IMR-90 (cell line): ENCODE measurements around the gene SMIM26. TPM values are rescaled to one million over a fixed set of nuclear protein-coding genes. Genes with fewer than 3 reads are reported as not detected.

ENCODE experiments used
- ATAC-seq: fragments of 200-7000 bp; cut with Tn5 transposase; 2 replicates; pipeline ENCODE4 v1.9.1; 2020; ENCODE audit warnings: low read depth, mild to moderate bottlenecking, moderate library complexity
- BruUV-seq: library from RNA; stranded (reverse); fragments of 400-500 nt; replicated peaks from 2 replicates; lab custom pipeline; 2021; lab: Mats Ljungman, UMichigan
- CTCF ChIA-PET: fragments of 300-600 bp; formaldehyde crosslinking; extraction: SDS; loops from one replicate; lab custom pipeline; 2021; ENCODE audit warnings: antibody characterized with exemption; lab: Yijun Ruan, JAX
- POLR2A ChIA-PET: fragments of 300-600 bp; sonication (Branson Sonifier 250); formaldehyde crosslinking; loops from one replicate; lab custom pipeline; 2022; ENCODE audit warnings: antibody characterized with exemption; ENCODE audit not compliant: unreplicated experiment; lab: Charles Lee
- DNase-seq: peaks from one replicate; pipeline ENCODE4 v3.0.0; 2013
- H2AFZ ChIP-seq: replicated peaks from 2 replicates; pipeline ENCODE3; 2013; ENCODE audit warnings: low read length, mild to moderate bottlenecking; ENCODE audit not compliant: poor library complexity
- H2AK5ac ChIP-seq: 2 replicates; pipeline ENCODE4 v1.6.1; 2013; ENCODE audit warnings: low read depth, low read length, inconsistent platforms
- H2AK9ac ChIP-seq: replicated peaks from 2 replicates; pipeline ENCODE3; 2013; ENCODE audit warnings: mild to moderate bottlenecking, low read depth, low read length, moderate library complexity; ENCODE audit not compliant: poor library complexity
- H2BK120ac ChIP-seq: 2 replicates; pipeline ENCODE4 v1.6.1; 2013; ENCODE audit warnings: low read depth, low read length, inconsistent platforms
- H2BK15ac ChIP-seq: 3 replicates; pipeline ENCODE4 v1.6.1; 2013; ENCODE audit warnings: low read depth, low read length, inconsistent platforms
- H2BK20ac ChIP-seq: 2 replicates; pipeline ENCODE4 v1.6.1; 2013; ENCODE audit warnings: low read depth, mild to moderate bottlenecking, inconsistent platforms, low read length, moderate library complexity
- H2BK5ac ChIP-seq: 2 replicates; pipeline ENCODE4 v1.6.1; 2013; ENCODE audit warnings: mild to moderate bottlenecking, low read depth, low read length, inconsistent platforms; ENCODE audit not compliant: poor library complexity, severe bottlenecking
- H3K14ac ChIP-seq: replicated peaks from 2 replicates; pipeline ENCODE4 v1.6.1; 2013; ENCODE audit warnings: low read depth, low read length, inconsistent platforms
- H3K18ac ChIP-seq: 2 replicates; pipeline ENCODE4 v1.6.1; 2013; ENCODE audit warnings: low read depth, low read length, control low read depth
- H3K23ac ChIP-seq: 2 replicates; pipeline ENCODE4 v1.6.1; 2013; ENCODE audit warnings: low read depth, low read length, inconsistent platforms
- H3K27ac ChIP-seq: 2 replicates; pipeline ENCODE4 v1.5.1; 2013; ENCODE audit warnings: mild to moderate bottlenecking, control low read depth, low read length; ENCODE audit not compliant: insufficient read depth
- H3K27me3 ChIP-seq: 2 replicates; pipeline ENCODE4 v1.6.1; 2013; ENCODE audit warnings: low read length; ENCODE audit not compliant: control insufficient read depth, insufficient read depth
- H3K36me3 ChIP-seq: 2 replicates; pipeline ENCODE4 v1.6.1; 2013; ENCODE audit warnings: low read length, mixed read lengths; ENCODE audit not compliant: control insufficient read depth, insufficient read depth
- H3K4ac ChIP-seq: 2 replicates; pipeline ENCODE4 v1.6.1; 2013; ENCODE audit warnings: low read depth, low read length, inconsistent platforms
- H3K4me1 ChIP-seq: 2 replicates; pipeline ENCODE4 v1.6.1; 2013; ENCODE audit warnings: low read length, mixed read lengths; ENCODE audit not compliant: control insufficient read depth, insufficient read depth
- H3K4me2 ChIP-seq: 2 replicates; pipeline ENCODE4 v1.6.1; 2013; ENCODE audit warnings: low read depth, mild to moderate bottlenecking, control low read depth, low read length, moderate library complexity
- H3K4me3 ChIP-seq: 2 replicates; pipeline ENCODE4 v1.5.1; 2013; ENCODE audit warnings: low read depth, mild to moderate bottlenecking, control low read depth, low read length, moderate library complexity; ENCODE audit not compliant: insufficient read depth
- H3K56ac ChIP-seq: 2 replicates; pipeline ENCODE4 v1.6.1; 2013; ENCODE audit warnings: low read length, inconsistent platforms; ENCODE audit not compliant: insufficient read depth; ENCODE audit errors: extremely low read depth
- H3K79me1 ChIP-seq, 2 experiments: 2 replicates each; pipeline ENCODE4 v1.6.1; 2013; ENCODE audit warnings: low read length in 2 of 2, inconsistent platforms in 1 of 2, low read depth in 1 of 2
- H3K9ac ChIP-seq: 2 replicates; pipeline ENCODE4 v1.6.1; 2013; ENCODE audit warnings: low read depth, low read length, control low read depth
- H3K9me1 ChIP-seq: 2 replicates; pipeline ENCODE4 v1.6.1; 2013; ENCODE audit warnings: low read length, inconsistent platforms; ENCODE audit not compliant: insufficient read depth
- H3K9me3 ChIP-seq: 2 replicates; pipeline ENCODE4 v1.6.1; 2013; ENCODE audit warnings: low read length; ENCODE audit not compliant: control insufficient read depth, insufficient read depth
- H4K20me1 ChIP-seq: 2 replicates; pipeline ENCODE4 v1.6.1; 2013; ENCODE audit warnings: low read length, inconsistent platforms; ENCODE audit not compliant: insufficient read depth
- H4K5ac ChIP-seq: 2 replicates; pipeline ENCODE4 v1.6.1; 2013; ENCODE audit warnings: mild to moderate bottlenecking, low read depth, low read length, control low read depth
- H4K8ac ChIP-seq, 2 experiments: 2 replicates each; pipeline ENCODE4 v1.6.1; 2013; ENCODE audit warnings: low read depth in 2 of 2, low read length in 2 of 2, control low read depth in 1 of 2, inconsistent platforms in 1 of 2
- H4K91ac ChIP-seq: 2 replicates; pipeline ENCODE4 v1.6.1; 2013; ENCODE audit warnings: low read depth, low read length, inconsistent platforms; ENCODE audit not compliant: insufficient read depth
- FOS ChIP-seq: fragments of 150-350 bp; IDR thresholded peaks from 2 replicates; pipeline ENCODE4 v1.6.1; 2016; ENCODE audit warnings: low read depth, low read length
- MAFK ChIP-seq: IDR thresholded peaks from 2 replicates; pipeline ENCODE4 v1.6.1; 2012; ENCODE audit warnings: low read depth, low read length, improper control_type of control experiment
- NFE2L2 ChIP-seq: fragments of 150-350 bp; IDR thresholded peaks from 2 replicates; pipeline ENCODE4 v1.6.1; 2016; ENCODE audit warnings: low read depth, mild to moderate bottlenecking, low read length
- RAD21 ChIP-seq: IDR thresholded peaks from 2 replicates; pipeline ENCODE4 v1.6.1; 2012; ENCODE audit warnings: low read length, improper control_type of control experiment
- RCOR1 ChIP-seq: IDR thresholded peaks from 2 replicates; pipeline ENCODE4 v1.6.1; 2012; ENCODE audit warnings: mild to moderate bottlenecking, low read length, improper control_type of control experiment; ENCODE audit not compliant: insufficient replicate concordance
- RFX5 ChIP-seq: IDR thresholded peaks from 2 replicates; pipeline ENCODE4 v1.8.0; 2012; ENCODE audit warnings: low read depth, mild to moderate bottlenecking, low read length, moderate library complexity
- SMC3 ChIP-seq: fragments of 150-350 bp; IDR thresholded peaks from 2 replicates; pipeline ENCODE4 v1.6.1; 2016; ENCODE audit warnings: low read depth, mild to moderate bottlenecking, antibody characterized with exemption, low read length, moderate library complexity
- WGBS, 2 experiments: methylation state at CpG; one replicate each; pipeline versions ENCODE4 v1.1.5 to v1.1.7; 2013; ENCODE audit warnings: missing lambda C conversion rate in 2 of 2; ENCODE audit not compliant: insufficient read length in 1 of 2; ENCODE audit errors: extremely low coverage in 2 of 2; 5-methylcytosine and 5-hydroxymethylcytosine counted together
- dilution Hi-C: fragments of 300-500 bp; cut with HindIII; formaldehyde crosslinking; loops from one replicate; pipeline ENCODE4 v1.14.3; 2018; ENCODE audit warnings: low sequenced_read_pairs; ENCODE audit not compliant: unreplicated experiment
- in situ Hi-C: fragments of 300-500 bp; cut with MboI; formaldehyde crosslinking; loops from 3 replicates; pipeline ENCODE4 v1.14.3; 2019; ENCODE audit warnings: low sequenced_read_pairs, inconsistent platforms, mixed read lengths
- intact Hi-C: fragments of 100-400 bp; cut with micrococcal nuclease; formaldehyde crosslinking; loops from 2 replicates; pipeline ENCODE4 v1.10.0; 2022
- polyA plus RNA-seq, 3 experiments: library from polyadenylated mRNA; depleted of rRNA; stranded (reverse); fragments of >200 nt; gene quantifications; 2 replicates each; pipeline ENCODE4 v1.2.3, GENCODE V29; 2012; ENCODE audit warnings: low replicate concordance in 1 of 3
- total RNA-seq: library from RNA; depleted of rRNA; stranded (reverse); fragments of >200 nt; gene quantifications from 2 replicates; pipeline ENCODE4 v1.2.3, GENCODE V29; 2012
- TF ChIP-seq, protein P1 (sequence below): conservative IDR thresholded peaks from 2 replicates; pipeline ENCODE4 v1.5.1; 2012; ENCODE audit warnings: mild to moderate bottlenecking, low read depth, low read length, improper control_type of control experiment

SMIM26 gene
- total and polyA plus RNA-seq, 2 of the 4 experiments (the other 2 are of a cell fraction), result 42.8 to 45.7 TPM

DNA sequence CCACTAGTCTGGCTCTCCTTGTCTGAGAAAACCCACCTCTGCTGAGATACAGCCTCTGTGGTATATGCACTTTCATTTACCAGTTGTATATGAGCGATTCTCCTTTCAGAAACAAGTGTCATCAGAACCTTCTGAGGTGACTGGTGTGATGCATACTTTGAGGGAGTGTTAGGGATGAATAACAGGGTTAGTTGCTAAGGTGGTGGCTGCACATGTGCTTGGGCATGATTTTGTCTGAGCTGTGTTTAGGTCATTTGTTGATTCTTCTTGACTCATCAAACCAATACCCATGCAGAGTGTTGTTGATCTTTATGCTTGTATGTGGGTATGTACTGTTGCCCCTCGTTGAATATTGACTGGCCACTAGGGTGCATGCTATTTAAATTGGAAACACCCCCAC lies 46.3 kb downstream of the SMIM26 start:
- Histone ChIP-seq H2AK5ac (no peak overlapping the region), H3K23ac (no peak overlapping the region), H3K4me3 (no peak overlapping the region), H2AK9ac (no peak overlapping the region), H3K4ac (no peak overlapping the region), H2BK120ac (no peak overlapping the region), H3K14ac (no peak overlapping the region), H2BK15ac (no peak overlapping the region), H3K9ac (no peak overlapping the region), H2BK5ac (no peak overlapping the region), H3K9me3 (no peaks in the 10 kb centered on the region), H4K5ac (no peak overlapping the region), H3K79me1 (peaks cover 10 to 13% of the 10 kb centered on the region in 2 experiments; a peak in 2 of 4 replicates), H3K27ac (no peak overlapping the region), H3K56ac (no peak overlapping the region), H3K36me3 (peaks cover 3% of the 10 kb centered on the region; the same call in 1 of the 2 replicates), H3K4me2 (no peak overlapping the region), H4K8ac (no peak overlapping the region), H2AFZ (no peak overlapping the region), H4K20me1 (no peaks in the 10 kb centered on the region), H4K91ac (no peak overlapping the region), H3K4me1 (0 out of 2 replicates have a peak, but pooled peaks cover 1% of the 10 kb centered on the region), H3K9me1 (peaks cover 9% of the 10 kb centered on the region), H3K27me3 (no peaks in the 10 kb centered on the region), H3K18ac (no peak overlapping the region), H2BK20ac (no peak overlapping the region)
- DNase-seq, result peak; percentile 29
- BruUV-seq, result no TSS peak
- CTCF ChIA-PET, result no interaction called here
- POLR2A ChIA-PET, result no interaction called here
- WGBS, 2 experiments, result no CpG with 5 or more reads among the region's 2 CpGs
- intact Hi-C loops, result no loop called here
- TF ChIP-seq MAFK, result no peak
- no peak for TF ChIP-seq NFE2L2
- no peak for TF ChIP-seq RCOR1
- TF ChIP-seq FOS, result no peak
- TF ChIP-seq RAD21, result no peak
- no peak for TF ChIP-seq RFX5
- TF ChIP-seq, protein P1, sequence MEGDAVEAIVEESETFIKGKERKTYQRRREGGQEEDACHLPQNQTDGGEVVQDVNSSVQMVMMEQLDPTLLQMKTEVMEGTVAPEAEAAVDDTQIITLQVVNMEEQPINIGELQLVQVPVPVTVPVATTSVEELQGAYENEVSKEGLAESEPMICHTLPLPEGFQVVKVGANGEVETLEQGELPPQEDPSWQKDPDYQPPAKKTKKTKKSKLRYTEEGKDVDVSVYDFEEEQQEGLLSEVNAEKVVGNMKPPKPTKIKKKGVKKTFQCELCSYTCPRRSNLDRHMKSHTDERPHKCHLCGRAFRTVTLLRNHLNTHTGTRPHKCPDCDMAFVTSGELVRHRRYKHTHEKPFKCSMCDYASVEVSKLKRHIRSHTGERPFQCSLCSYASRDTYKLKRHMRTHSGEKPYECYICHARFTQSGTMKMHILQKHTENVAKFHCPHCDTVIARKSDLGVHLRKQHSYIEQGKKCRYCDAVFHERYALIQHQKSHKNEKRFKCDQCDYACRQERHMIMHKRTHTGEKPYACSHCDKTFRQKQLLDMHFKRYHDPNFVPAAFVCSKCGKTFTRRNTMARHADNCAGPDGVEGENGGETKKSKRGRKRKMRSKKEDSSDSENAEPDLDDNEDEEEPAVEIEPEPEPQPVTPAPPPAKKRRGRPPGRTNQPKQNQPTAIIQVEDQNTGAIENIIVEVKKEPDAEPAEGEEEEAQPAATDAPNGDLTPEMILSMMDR, result 0 out of 2 replicates have a peak, but pooled peaks have one; percentile 6
- TF ChIP-seq SMC3, result no peak
- in situ Hi-C loops, result no loop called here
- dilution Hi-C loops, result no loop called here
- ATAC-seq, result no peak; the same call in 1 of the 2 replicates
